ENCODE data around the gene BUD13. TPM values are rescaled to one million over a fixed set of nuclear protein-coding genes. Genes with fewer than 3 reads are reported as not detected.

BUD13 gene
- total and polyA plus RNA-seq, 3 experiments from 2014 or later: 15.0 to 32.3 (median 31.4) TPM

DNA sequence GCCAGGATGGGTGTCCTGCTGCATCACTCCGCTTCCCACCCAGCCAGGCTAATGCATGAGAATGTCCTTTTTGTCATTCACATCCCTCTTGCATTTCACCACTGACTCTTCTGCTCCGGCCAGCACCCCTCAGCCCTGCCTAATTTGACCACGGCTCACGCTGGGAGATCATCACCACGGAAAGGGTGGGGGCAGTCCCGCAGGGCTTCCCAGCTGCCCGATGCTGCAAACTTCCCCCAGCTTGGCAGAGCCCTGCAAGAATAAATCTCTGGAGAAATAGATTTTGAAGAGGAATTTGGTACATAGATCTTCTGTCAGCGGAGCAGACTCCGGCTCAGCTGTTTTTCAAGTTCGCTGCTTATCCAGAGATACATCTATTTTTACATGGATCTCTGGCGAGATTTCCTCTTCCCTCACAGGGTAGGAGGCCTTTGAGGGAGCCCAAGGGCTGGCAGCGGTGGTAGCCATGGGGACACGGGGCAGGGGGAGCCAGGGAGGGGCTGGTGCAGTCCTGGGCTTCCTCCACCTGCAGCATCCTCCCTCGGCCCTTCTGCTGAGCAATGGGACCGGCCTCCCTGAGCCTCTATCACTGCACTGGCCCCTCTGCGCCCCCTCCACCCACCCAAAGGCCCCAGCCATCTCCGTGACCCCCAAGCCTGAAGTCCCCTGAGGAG is 62.6 kb downstream of the BUD13 start:
- Histone ChIP-seq H3K9me3 (ENCODE audit: low read length) (no peaks in the 10 kb centered on the region), H3K27me3 (ENCODE audit: insufficient read depth, low read length, poor library complexity, severe bottlenecking) (no peaks in the 10 kb centered on the region), H3K27ac (ENCODE audit: low read depth, low read length) (no peak overlapping the region), H3K4me3 (ENCODE audit: low read length) (no peak overlapping the region), H3K4me1 (ENCODE audit: insufficient read depth, low read length) (no peaks in the 10 kb centered on the region), H3K36me3 (ENCODE audit: insufficient read depth, low read length) (no peaks in the 10 kb centered on the region)
- Mint-ChIP-seq H3K36me3 (no peaks in the 10 kb centered on the region), H3K4me3 (no peak overlapping the region), H3K27ac (no peak overlapping the region), H3K27me3 (peaks cover 14 to 60% of the 10 kb centered on the region in 2 donors), H3K9me3 (no peaks in the 10 kb centered on the region), H3K4me1 (peaks cover 0 to 3% (median 0%) of the 10 kb centered on the region in 3 donors)
- CTCF ChIA-PET: no interaction called here
- POLR2A ChIA-PET: no interaction called here
- DNase-seq: no peak

DNA sequence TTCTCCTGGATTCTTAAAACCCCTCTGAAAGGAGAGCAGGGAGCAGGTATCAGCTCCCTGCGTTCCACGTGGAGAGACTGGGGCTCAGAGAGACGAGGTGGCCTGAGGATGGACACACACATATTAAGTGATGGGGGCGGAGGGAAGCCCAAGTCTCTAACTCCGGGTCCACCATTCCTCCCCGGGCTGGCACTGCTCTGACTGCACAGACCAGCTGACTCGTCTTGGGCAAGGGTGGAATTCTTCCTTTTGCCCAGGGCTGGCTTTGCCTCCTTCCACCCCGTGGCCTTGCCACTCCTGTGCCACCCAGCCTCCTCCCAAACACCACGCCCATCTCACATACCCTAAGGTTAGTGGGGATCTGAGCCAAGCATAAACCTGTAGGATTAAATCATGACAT is 65.0 kb downstream of the BUD13 start:
- Mint-ChIP-seq H3K36me3 (no peaks in the 10 kb centered on the region), H3K9me3 (no peaks in the 10 kb centered on the region), H3K27me3 (peaks cover 14 to 56% of the 10 kb centered on the region in 2 donors), H3K4me1 (peaks cover 0 to 10% (median 4%) of the 10 kb centered on the region in 3 donors), H3K27ac (no peak overlapping the region), H3K4me3 (no peak overlapping the region)
- no peak for DNase-seq
- H3K4me3 ChIP-seq (ENCODE audit: low read length): no peak overlapping the region
- H3K9me3 ChIP-seq (ENCODE audit: low read length): no peaks in the 10 kb centered on the region
- H3K36me3 ChIP-seq (ENCODE audit: insufficient read depth, low read length): no peaks in the 10 kb centered on the region
- no peaks in the 10 kb centered on the region for H3K27me3 ChIP-seq (ENCODE audit: insufficient read depth, low read length, poor library complexity, severe bottlenecking)
- no peak overlapping the region for H3K27ac ChIP-seq (ENCODE audit: low read depth, low read length)
- POLR2A ChIA-PET: no interaction called here
- H3K4me1 ChIP-seq (ENCODE audit: insufficient read depth, low read length): no peaks in the 10 kb centered on the region
- CTCF ChIA-PET: no interaction called here

DNA sequence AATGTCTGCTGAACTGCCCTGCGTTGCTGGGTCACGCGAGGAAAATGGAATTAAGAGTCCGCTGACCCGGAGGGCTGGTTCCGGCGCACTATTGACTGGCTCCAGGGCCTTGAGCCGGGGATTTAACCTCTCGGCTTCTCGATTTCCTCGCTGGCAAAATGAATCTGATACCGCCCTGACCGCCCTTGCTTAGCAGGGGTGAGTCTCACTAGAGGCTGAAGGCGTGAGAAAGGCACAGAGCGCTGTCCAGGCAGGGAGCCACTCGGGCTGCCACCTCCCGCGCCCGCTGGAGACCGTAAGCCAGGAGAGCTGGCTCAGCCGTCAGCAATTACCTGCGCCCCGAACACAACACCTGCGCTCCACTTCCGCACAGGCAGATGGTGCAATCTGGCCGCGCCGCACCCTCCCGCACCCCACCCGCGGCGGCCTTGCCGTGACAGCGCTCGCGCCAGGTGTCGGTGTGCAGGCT is 65.6 kb downstream of the BUD13 start:
- H3K27ac Mint-ChIP-seq: no peak overlapping the region
- H3K27me3 Mint-ChIP-seq: peaks cover 14 to 52% of the 10 kb centered on the region in 2 donors
- H3K4me3 Mint-ChIP-seq: no peak overlapping the region
- Histone ChIP-seq H3K4me1 (ENCODE audit: insufficient read depth, low read length) (no peaks in the 10 kb centered on the region), H3K27ac (ENCODE audit: low read depth, low read length) (no peak overlapping the region), H3K9me3 (ENCODE audit: low read length) (no peaks in the 10 kb centered on the region), H3K36me3 (ENCODE audit: insufficient read depth, low read length) (no peaks in the 10 kb centered on the region), H3K4me3 (ENCODE audit: low read length) (no peak overlapping the region), H3K27me3 (ENCODE audit: insufficient read depth, low read length, poor library complexity, severe bottlenecking) (no peaks in the 10 kb centered on the region)
- DNase-seq: no peak
- no peaks in the 10 kb centered on the region for H3K9me3 Mint-ChIP-seq
- H3K36me3 Mint-ChIP-seq: no peaks in the 10 kb centered on the region
- ChIA-PET POLR2A (no interaction called here), CTCF (no interaction called here)
- H3K4me1 Mint-ChIP-seq: peaks cover 0 to 10% (median 4%) of the 10 kb centered on the region in 3 donors

DNA sequence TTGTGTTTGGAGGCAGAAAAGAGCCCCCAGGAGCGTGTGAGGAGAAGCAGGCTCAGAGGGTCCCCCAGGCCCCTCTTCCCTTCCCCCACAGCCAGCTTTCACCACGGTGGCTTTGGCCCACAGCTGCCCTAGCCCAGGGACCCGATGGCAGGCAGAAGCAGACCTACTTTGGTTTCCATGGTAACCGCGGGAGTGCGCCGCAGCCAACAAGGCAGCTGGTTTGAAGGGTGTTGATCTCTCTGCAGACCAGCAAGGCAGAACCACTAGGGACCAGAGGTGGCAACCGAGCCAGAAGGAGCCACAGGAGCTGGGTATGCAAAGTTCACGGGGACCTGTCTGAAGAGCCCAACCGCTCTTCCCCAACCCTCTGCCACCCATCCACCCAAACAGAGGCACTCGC is 69.4 kb downstream of the BUD13 start:
- no peak overlapping the region for H3K27ac ChIP-seq (ENCODE audit: low read depth, low read length)
- Mint-ChIP-seq H3K9me3 (no peaks in the 10 kb centered on the region), H3K27ac (peak overlapping the region in 7 of 8 donors; percentile 47 to 96 (median 84)), H3K4me1 (peaks cover 0 to 6% (median 4%) of the 10 kb centered on the region in 3 donors), H3K4me3 (peak overlapping the region in 1 of 7 donors; percentile 17), H3K36me3 (no peaks in the 10 kb centered on the region), H3K27me3 (peaks cover 6 to 23% of the 10 kb centered on the region in 2 donors)
- no peaks in the 10 kb centered on the region for H3K27me3 ChIP-seq (ENCODE audit: insufficient read depth, low read length, poor library complexity, severe bottlenecking)
- CTCF ChIA-PET: interaction anchor here (3.7 kb wide), 1 partner anchor 12 kb away, joined by 12 read pairs; no protein-coding TSS in a partner anchor
- POLR2A ChIA-PET: no interaction called here
- H3K9me3 ChIP-seq (ENCODE audit: low read length): no peaks in the 10 kb centered on the region
- H3K4me1 ChIP-seq (ENCODE audit: insufficient read depth, low read length): no peaks in the 10 kb centered on the region
- DNase-seq: peak in 1 of 5 donors; percentile 15
- no peak overlapping the region for H3K4me3 ChIP-seq (ENCODE audit: low read length)
- H3K36me3 ChIP-seq (ENCODE audit: insufficient read depth, low read length): no peaks in the 10 kb centered on the region

DNA sequence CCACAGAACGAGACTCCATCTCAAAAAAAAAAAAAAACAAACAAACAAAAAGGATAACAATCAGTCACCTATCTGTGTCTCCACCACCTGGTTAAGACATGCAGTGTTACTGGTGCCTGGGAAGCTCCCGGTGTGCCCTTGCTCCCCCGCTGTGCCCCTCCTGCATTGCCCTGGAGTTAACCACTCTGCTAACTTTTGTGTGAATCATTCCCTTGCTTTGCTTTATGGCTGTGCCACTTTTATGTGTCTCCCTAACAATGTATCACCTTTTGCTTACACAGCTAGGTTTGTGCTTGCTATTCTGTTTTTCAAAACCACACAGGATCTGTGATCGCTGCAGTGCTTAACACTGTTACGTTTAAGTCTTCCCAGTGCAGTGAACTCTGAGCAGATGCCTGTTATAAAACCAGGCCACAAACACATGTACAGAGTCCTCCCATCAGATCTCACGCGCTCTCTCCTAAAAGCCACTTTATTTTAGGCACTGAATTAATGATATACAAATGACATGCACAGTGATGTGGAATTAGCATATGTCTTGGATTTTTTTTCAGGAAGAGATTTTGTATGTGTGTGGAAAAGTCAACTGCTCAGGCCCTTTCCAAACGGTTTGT is 69.9 kb downstream of the BUD13 start:
- Histone ChIP-seq H3K36me3 (ENCODE audit: insufficient read depth, low read length) (no peaks in the 10 kb centered on the region), H3K27ac (ENCODE audit: low read depth, low read length) (no peak overlapping the region), H3K27me3 (ENCODE audit: insufficient read depth, low read length, poor library complexity, severe bottlenecking) (peaks cover 5% of the 10 kb centered on the region), H3K9me3 (ENCODE audit: low read length) (no peaks in the 10 kb centered on the region), H3K4me3 (ENCODE audit: low read length) (no peak overlapping the region), H3K4me1 (ENCODE audit: insufficient read depth, low read length) (no peaks in the 10 kb centered on the region)
- Mint-ChIP-seq H3K4me1 (peaks cover 0 to 6% (median 4%) of the 10 kb centered on the region in 3 donors), H3K36me3 (no peaks in the 10 kb centered on the region), H3K4me3 (peak overlapping the region in 1 of 7 donors; percentile 17), H3K27me3 (peaks cover 4 to 25% of the 10 kb centered on the region in 2 donors), H3K27ac (peak overlapping the region in 7 of 8 donors; percentile 50 to 96 (median 84)), H3K9me3 (no peaks in the 10 kb centered on the region)
- POLR2A ChIA-PET: no interaction called here
- CTCF ChIA-PET: interaction anchor here (3.7 kb wide), 1 partner anchor 11 kb away, joined by 12 read pairs; no protein-coding TSS in a partner anchor
- DNase-seq: no peak

DNA sequence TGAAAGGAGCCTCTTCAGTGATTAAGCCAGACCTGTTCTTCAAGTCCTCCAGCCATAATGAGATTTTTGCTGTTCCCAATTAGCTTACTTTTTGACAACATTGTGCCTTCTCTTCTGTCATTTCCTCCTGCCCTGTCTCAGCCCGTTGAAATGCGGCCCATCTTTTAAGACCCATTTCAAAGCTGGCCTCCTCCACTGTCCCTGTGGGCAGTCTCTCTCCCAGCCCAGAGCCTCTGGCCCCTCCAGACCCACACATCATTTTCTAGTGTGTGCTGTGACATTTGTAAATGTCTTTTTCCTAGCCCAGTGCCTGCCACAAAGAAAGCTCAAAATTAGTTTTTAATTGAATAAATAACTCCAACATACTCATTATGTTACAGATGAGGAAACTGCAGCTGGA is 70.9 kb downstream of the BUD13 start:
- POLR2A ChIA-PET: no interaction called here
- Mint-ChIP-seq H3K36me3 (no peaks in the 10 kb centered on the region), H3K4me3 (no peak overlapping the region), H3K27me3 (peaks cover 2 to 22% of the 10 kb centered on the region in 2 donors), H3K27ac (peak overlapping the region in 4 of 8 donors; percentile 34 to 85 (median 56)), H3K9me3 (no peaks in the 10 kb centered on the region), H3K4me1 (peaks cover 0 to 6% (median 4%) of the 10 kb centered on the region in 3 donors)
- Histone ChIP-seq H3K27me3 (ENCODE audit: insufficient read depth, low read length, poor library complexity, severe bottlenecking) (peaks cover 7% of the 10 kb centered on the region), H3K27ac (ENCODE audit: low read depth, low read length) (no peak overlapping the region), H3K4me1 (ENCODE audit: insufficient read depth, low read length) (no peaks in the 10 kb centered on the region), H3K36me3 (ENCODE audit: insufficient read depth, low read length) (no peaks in the 10 kb centered on the region), H3K9me3 (ENCODE audit: low read length) (no peaks in the 10 kb centered on the region), H3K4me3 (ENCODE audit: low read length) (no peak overlapping the region)
- DNase-seq: no peak
- CTCF ChIA-PET: interaction anchor here (3.7 kb wide), 1 partner anchor 10 kb away, joined by 12 read pairs; no protein-coding TSS in a partner anchor

DNA sequence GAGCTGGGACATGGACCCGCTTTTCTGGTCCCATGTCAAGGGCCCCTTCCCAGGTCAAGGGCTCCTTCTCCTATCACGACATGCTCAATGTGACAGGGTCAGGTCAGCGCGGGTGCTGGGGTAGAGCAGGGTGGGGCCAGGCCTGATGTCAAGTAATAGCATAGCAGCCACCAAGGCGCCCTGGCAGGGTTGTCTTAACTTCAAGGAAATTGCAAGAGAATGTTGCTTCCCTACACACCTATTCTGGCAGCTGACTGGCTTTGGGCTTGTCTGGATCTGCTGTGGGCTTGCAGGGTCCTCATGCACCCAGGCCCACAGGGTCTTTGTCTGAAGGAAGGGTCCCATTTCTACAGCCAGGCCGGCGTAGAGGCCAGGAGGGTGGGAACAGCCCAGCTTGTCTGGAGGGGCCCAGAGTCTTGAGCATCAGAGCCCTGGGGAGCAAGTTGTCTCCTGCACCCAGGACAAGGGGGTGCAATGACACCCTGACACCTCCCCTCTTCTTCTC is 71.4 kb downstream of the BUD13 start:
- POLR2A ChIA-PET: no interaction called here
- H3K9me3 ChIP-seq (ENCODE audit: low read length): no peaks in the 10 kb centered on the region

More for the DNA sequence above, 71.4 kb downstream of the BUD13 start:
- Histone ChIP-seq H3K36me3 (ENCODE audit: insufficient read depth, low read length) (no peaks in the 10 kb centered on the region), H3K4me1 (ENCODE audit: insufficient read depth, low read length) (no peaks in the 10 kb centered on the region), H3K27me3 (ENCODE audit: insufficient read depth, low read length, poor library complexity, severe bottlenecking) (peaks cover 7% of the 10 kb centered on the region), H3K27ac (ENCODE audit: low read depth, low read length) (no peak overlapping the region), H3K4me3 (ENCODE audit: low read length) (no peak overlapping the region)
- CTCF ChIA-PET: interaction anchor here (3.7 kb wide), 1 partner anchor 10 kb away, joined by 12 read pairs; no protein-coding TSS in a partner anchor
- Mint-ChIP-seq H3K36me3 (no peaks in the 10 kb centered on the region), H3K9me3 (no peaks in the 10 kb centered on the region), H3K4me3 (no peak overlapping the region), H3K27ac (peak overlapping the region in 1 of 8 donors; percentile 32), H3K4me1 (peaks cover 0 to 6% (median 4%) of the 10 kb centered on the region in 3 donors), H3K27me3 (peaks cover 2 to 22% of the 10 kb centered on the region in 2 donors)
- DNase-seq: no peak
